Astrocyte of the cerebellum (primary cell): ENCODE results near the gene COX6A1.
"Not testable (repeated sequence)": the region's sequence is repeated elsewhere in the genome, so short reads cannot be mapped to it uniquely, and the experiment has no call there.

Source experiments
- DNase-seq: peaks from one replicate; pipeline ENCODE4 v3.0.0-alpha.2; 2011; ENCODE audit warnings: low read depth
- H3K4me3 ChIP-seq: 2 replicates; pipeline ENCODE4 v1.5.1; 2011; ENCODE audit warnings: mild to moderate bottlenecking, low read depth, low read length, moderate library complexity
- in situ Hi-C: cut with HindIII; loops from 2 replicates; pipeline ENCODE4 v1.10.0; 2017; ENCODE audit warnings: low sequenced_read_pairs
- TF ChIP-seq, protein P1 (sequence below): IDR thresholded peaks from 2 replicates; pipeline ENCODE4 v1.5.1; 2012; ENCODE audit warnings: low read length, low read depth, moderate library complexity, mild to moderate bottlenecking; ENCODE audit errors: missing control alignments

Gene COX6A1

GRCh38 chr12:120444676-120445075 lies 6.8 kb downstream of the COX6A1 start:
- DNase-seq = no peak
- TF ChIP-seq, protein P1, sequence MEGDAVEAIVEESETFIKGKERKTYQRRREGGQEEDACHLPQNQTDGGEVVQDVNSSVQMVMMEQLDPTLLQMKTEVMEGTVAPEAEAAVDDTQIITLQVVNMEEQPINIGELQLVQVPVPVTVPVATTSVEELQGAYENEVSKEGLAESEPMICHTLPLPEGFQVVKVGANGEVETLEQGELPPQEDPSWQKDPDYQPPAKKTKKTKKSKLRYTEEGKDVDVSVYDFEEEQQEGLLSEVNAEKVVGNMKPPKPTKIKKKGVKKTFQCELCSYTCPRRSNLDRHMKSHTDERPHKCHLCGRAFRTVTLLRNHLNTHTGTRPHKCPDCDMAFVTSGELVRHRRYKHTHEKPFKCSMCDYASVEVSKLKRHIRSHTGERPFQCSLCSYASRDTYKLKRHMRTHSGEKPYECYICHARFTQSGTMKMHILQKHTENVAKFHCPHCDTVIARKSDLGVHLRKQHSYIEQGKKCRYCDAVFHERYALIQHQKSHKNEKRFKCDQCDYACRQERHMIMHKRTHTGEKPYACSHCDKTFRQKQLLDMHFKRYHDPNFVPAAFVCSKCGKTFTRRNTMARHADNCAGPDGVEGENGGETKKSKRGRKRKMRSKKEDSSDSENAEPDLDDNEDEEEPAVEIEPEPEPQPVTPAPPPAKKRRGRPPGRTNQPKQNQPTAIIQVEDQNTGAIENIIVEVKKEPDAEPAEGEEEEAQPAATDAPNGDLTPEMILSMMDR = no peak
- in situ Hi-C loops = no loop called here
- no peak overlapping the region for H3K4me3 ChIP-seq

DNA sequence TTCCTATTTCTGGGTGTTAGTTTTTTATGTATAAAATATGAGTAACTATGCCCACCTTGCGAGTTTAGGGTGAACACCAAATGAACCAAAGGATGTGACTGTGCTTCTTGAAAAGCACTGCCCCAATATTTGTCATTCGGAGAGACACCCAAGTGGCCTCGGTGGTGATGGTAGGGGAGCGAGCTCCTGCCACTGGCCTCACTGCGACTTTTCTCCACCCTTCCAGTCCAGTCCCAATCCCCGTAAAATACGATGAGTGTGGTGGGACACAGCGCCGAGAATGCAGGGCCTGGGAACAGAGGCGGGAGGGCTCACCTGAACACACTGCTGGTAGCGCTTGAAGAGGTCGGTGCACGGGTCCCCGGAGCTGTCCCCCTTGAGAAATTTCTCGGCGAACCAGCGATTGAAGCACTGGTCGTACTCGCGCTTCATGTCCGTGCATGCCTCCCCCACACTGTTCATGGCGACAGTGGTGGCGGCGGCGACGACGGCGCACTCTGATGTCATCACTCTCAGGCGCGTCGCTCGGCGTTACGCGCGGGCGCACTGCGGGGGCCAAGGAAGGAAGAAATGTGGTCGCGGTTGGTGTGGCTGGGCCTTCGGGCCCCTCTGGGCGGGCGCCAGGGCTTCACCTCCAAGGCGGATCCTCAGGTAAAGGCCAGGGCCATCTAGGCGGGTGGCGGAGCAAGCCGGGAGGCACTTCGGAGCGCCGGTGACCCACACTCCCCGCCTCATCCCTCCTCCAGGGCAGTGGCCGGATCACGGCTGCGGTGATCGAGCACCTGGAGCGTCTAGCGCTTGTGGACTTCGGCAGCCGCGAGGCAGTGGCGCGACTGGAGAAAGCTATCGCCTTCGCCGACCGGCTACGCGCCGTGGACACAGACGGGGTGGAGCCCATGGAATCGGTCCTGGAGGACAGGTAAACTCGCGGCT lies 8.3 kb downstream of the COX6A1 start, which contains the start of the genes GATC and TRIAP1:
TSS of gene GATC (plus strand) at position 534 of the 933 bp plus-strand sequence. CDS start at position 571, 37 bp downstream.
TSS of gene TRIAP1 (minus strand) at position 474 of the 933 bp plus-strand sequence. CDS start at position 462, 12 bp downstream.
- H3K4me3 ChIP-seq = peak within 1 kb of the TSS; percentile 97
- TF ChIP-seq, protein P1 = no peak
- peak; percentile 28 for DNase-seq
- in situ Hi-C loops = no loop called here

- DNase-seq, in situ Hi-C loops: not testable (repeated sequence)
- H3K4me3 ChIP-seq = peak overlapping the region; percentile 97
These were observed 8.9 kb downstream of the COX6A1 start for GRCh38 chr12:120446844-120447178.

- DNase-seq = no peak
- no peak overlapping the region for H3K4me3 ChIP-seq
- TF ChIP-seq, protein P1 = no peak
- in situ Hi-C loops = no loop called here
These were observed 10.1 kb downstream of the COX6A1 start for GRCh38 chr12:120447992-120448391.

GRCh38 chr12:120452524-120452923 lies 14.6 kb downstream of the COX6A1 start:
- in situ Hi-C loops, DNase-seq, H3K4me3 ChIP-seq: not testable (repeated sequence)

- DNase-seq = no peak
- TF ChIP-seq, protein P1 = no peak
- in situ Hi-C loops = no loop called here
- no peak overlapping the region for H3K4me3 ChIP-seq
These were observed 15.3 kb downstream of the COX6A1 start for GRCh38 chr12:120453060-120453750.

GRCh38 chr12:120453977-120454376 lies 16.1 kb downstream of the COX6A1 start:
- TF ChIP-seq, protein P1 = peak; percentile 71
- no peak overlapping the region for H3K4me3 ChIP-seq
- in situ Hi-C loops = no loop called here
- DNase-seq = no peak
